Skin of body (tissue), 2 donors: ENCODE measurements around the gene SLC24A4. TPM values are rescaled to one million over a fixed set of nuclear protein-coding genes. Genes with fewer than 3 reads are reported as not detected.
A peak's percentile ranks its signal among the peaks of the same experiment; 100 is the strongest.

Experiments used
- DNase-seq: peaks from one replicate; lab custom pipeline; 2025; lab: John Stamatoyannopoulos, UW
- total RNA-seq: library from RNA; depleted of rRNA; stranded (reverse); fragments of >200 nt; gene quantifications from one replicate; pipeline ENCODE4 v1.2.3, GENCODE V29; 2014

SLC24A4 gene
- total RNA-seq, 1 donor from 2014 or later, result 0.49 TPM

DNA sequence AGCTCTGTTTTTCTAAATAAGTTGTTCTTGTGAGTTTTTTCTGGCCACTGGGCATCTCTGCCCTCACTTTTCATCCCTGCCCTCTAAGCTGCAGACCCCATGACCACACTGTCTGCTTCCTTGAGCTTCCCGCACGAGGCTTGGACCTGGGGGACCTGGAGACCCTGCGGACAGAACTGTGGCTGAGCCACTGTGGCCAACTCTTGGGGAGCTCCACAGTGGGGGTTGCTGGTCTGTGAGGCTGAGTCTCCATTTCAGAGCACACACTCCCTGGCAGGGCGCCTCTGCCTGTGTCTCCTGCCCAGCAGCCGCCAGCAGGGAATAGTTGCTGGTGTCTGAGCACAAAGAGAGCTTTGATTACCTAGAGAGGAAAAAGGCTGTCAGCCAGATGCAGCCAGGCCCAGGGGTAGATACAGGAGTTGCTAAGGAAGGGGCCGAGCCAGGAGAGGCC lies 177.6 kb downstream of the SLC24A4 start:
- no peak for DNase-seq

GRCh38 chr14:92501891-92502351 lies 179.0 kb downstream of the SLC24A4 start:
- no peak for DNase-seq

GRCh38 chr14:92502541-92503286 lies 179.7 kb downstream of the SLC24A4 start:
- no peak for DNase-seq

DNA sequence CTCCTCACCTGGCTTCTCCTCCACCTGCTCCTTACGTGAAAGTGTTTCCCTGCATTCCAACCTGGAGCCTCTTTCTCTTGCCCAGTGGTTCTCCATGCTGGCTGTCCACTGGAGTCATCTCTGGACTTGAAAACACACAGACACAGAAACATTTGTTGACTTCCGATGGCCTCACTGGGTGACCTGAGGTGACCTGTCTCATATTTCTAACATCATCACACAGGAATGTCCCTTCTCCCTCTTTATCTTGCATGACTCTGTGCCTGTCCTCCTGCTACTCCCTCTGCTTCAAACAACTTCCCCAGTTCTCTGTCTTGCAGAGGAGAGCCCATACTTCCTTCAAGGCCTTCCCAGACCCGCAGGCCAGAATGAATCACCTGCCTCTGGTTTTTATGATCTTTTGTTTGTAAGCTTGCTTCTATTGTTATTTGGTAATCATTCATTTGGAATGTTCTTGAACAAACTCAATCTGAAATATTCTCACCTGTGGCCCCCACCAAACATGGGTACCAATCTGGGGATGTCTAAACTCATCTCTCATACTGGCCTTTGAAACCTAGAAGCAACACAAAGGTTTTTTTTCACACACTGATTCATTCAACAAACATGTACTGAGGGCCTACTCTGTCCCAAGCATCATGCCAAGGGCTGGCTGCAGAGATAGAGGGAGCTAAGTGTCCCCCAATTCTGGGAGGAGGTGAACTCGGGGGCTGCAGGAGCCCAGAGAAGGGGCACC lies 181.0 kb downstream of the SLC24A4 start:
- no peak for DNase-seq

- DNase-seq, result no peak
These were observed 182.9 kb downstream of the SLC24A4 start for GRCh38 chr14:92505826-92506225.

DNA sequence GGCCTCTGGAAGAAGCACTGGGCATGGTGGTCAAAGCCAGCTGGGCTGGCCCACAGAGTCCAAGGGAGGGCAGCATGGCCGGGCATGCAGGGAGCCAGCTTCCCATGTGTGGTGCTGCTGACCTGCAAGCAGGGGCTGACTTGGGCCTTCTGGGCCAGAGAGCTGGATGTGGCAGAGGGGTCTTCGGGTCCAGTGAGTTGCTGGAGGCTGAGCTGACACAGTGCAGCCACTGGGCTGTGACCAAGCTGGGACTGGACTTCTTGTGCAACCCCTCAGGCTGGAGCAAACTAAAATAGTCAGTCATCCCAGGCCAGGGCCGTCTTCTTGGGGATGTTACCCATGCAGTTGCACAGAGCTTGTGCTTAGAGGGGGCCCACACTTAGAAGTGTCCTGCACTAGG lies 183.3 kb downstream of the SLC24A4 start:
- DNase-seq, result no peak

DNA sequence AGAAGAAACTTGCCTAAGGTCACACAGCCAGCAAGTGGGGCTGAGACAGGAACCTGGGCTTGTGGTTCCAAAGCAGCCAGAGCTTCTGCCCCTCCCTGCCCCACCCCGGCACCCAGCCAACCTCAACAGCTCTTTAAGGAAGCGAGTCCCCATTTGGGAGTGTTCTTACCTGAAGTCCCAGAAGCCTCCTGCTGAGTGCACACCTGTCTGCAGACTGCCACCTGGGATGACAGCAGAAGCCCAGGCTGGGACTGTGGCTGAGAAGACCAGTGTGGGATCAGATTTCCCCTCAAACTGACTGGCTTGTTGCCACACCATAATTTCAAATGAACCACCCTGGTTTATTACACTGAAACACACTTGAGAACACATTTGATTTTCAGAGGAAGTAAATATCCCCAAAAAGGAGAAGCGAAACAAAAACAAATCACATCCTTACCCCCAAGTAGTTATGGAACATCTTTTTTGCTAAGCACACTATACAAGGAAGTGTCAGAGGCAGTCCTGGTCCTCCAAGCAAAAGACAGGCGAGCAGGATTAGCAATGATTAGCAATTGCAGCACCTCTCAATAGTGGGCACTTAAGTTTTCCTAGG lies 184.3 kb downstream of the SLC24A4 start:
- no peak for DNase-seq

- DNase-seq, result no peak
These were observed 188.0 kb downstream of the SLC24A4 start for GRCh38 chr14:92510972-92511371.

DNA sequence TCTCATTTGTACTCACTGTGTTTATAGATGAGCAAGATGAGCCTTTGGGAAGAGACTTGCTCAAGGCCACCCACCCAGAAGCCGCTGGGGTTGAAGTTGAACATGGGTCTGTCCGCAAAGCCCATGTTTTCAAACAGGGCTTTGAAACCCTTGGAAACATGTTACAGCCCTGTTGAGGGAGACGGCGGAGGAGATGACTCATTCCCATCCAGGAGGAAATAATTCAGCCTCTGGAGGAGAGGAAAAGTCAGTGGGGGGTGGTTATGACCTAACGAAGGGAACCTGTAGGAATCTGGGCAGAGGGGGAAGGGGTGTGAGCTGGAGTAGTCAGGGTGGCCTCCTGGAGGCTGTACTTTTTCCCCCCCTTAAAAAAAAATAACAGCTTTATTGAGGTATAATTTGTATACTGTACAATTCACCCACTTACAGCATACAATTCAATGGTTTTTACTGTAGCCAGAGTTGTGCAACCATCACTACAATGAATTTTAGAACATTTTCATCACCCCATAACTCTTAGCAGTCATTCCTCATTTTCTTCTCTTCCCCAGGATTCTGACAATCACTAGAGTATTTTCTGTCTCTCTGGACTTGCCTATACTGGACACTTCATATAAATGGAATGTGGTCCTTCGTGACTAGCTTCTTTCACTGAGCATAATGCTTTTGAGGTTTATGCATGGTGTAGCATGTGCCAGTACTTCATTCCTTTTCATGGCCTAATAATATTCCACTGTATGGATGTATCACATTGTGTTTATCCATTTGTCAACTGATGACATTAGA lies 188.7 kb downstream of the SLC24A4 start:
- peak; percentile 39 for DNase-seq

DNA sequence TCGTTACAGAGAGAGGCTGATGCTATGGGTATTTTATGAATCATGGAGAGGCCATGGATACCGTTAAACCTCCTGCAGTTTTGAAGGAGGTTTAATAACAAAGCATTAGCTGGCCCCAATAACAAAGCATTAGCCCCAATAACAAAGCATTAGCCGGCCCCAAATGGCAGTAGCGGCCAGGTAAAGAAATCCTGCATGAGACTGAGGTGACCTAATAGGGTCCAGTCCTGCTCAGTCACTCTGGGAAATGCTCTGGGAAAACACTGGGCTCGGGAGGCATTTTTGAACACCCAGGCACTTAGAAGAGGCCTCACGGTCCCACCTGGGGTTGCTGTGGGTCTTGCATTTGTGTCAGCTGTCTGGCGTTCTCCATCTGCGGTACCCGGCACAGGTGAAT lies 189.8 kb downstream of the SLC24A4 start:
- DNase-seq, result no peak

DNA sequence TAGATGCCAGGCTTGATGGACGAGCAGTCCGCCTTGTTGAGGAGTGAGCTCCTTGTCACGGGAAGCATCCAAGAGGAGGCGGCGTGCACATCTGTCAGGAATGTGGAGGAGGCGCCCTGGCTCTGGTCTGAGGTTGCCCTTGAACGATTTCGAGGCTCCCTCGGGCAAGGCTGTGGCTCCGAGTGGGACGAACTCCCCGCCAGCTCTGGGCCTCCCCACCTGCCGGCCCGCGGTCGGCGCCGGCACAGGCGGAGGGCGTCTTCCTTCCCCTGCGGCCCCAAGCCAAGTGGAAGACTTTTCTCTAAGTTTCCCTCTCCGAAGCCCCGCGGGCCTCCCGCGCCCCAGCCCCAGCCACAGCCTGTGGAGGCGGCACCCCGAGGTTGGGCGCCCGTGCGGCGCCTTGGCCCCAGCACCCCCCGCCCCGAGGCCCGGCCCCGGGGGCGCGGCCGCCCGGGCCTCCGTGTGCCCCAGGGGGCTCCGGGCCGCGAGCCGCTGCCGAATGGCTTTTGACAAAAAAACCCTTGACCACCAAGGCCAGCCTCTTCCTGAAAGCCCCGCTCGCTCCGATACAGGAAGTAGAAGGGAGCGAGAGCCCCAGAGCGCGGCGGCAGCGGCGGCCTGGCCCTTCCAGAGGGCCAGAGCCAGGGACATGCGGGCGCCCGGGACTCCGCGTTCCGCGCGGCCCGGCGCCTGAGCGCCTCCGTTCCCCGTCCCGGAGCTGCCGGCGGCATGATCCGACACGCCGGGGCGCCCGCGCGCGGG lies 190.4 kb downstream of the SLC24A4 start, which contains the start of gene RIN3:
RIN3 (plus strand) TSS at position 578 of the 762 bp plus-strand sequence; CDS start at position 730, 152 bp downstream.
- peak; percentile 11 for DNase-seq

DNA sequence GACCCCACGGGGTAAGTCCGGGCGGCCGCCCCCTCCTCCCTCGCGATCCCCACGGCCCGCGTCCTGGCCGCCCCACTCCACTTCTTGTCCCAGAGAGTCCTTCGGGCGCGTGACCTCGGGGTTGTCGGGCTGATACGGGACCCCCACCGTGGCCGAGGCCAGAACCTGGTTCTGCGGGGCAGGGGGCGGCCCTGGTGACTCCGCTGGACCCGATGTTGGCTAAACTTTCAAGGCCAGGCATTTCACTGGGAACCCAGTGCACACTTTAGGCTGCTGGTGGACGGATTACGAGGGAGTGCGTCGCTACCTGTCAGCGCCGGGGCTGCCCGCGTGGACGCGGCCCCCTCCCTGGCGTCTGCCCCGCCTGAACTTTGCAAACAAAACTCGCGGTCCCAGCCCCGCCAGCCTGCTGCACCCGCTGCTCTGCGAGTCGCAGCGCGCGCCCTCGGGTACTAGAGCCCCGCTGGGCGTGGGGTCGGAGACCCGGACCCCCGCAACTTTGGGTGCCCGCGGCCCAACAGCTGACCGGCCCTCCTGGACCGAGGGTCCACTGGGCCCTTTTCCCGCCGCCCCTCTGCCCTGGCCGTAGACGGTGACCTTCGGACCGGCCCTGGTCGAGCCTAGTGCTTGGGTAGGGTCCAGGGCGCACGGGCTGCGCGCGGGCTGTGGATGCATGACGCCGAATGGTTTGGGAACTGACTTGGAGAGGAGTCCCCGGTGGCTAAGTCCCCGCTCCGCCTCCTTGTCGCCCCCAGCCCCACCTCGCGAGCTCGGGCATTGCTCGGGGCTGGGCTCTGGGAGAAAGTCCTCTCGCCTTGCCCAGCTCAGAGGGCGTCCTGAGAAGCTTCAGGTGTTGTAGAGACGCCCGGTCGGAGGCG lies 191.2 kb downstream of the SLC24A4 start:
- DNase-seq, result no peak

DNA sequence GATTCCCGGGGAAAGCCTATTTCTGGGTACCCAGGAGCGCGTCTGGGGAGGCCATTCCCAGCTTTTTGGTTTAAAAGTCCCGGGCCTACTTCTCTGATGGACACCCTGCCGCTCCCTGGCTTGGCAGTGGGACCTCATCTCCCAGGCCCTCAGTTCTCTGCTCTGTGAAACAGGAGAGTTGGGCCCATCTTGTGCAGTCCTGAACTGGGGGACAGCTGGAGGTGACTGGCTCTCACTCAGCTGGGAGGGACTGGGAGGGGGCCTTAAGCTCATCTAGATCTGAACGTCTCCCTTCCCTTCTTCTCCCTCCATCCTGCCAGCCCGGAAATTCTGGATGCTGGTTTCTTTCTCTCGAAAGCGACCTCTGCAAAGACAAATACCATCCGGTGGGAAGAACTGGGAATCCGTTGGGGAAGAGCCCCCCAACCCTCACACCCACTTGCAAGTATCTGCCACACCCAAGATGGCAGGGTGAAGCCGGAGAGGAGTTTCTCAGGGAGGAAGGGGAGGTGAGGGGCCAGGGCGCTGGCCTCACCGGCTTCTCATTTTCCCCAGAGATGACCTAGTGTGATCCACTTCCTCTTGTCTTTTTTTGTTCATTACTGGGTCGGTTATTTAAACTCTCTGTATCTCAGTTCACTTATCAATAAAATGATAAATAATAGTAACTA lies 192.0 kb downstream of the SLC24A4 start:
- DNase-seq, result no peak

DNA sequence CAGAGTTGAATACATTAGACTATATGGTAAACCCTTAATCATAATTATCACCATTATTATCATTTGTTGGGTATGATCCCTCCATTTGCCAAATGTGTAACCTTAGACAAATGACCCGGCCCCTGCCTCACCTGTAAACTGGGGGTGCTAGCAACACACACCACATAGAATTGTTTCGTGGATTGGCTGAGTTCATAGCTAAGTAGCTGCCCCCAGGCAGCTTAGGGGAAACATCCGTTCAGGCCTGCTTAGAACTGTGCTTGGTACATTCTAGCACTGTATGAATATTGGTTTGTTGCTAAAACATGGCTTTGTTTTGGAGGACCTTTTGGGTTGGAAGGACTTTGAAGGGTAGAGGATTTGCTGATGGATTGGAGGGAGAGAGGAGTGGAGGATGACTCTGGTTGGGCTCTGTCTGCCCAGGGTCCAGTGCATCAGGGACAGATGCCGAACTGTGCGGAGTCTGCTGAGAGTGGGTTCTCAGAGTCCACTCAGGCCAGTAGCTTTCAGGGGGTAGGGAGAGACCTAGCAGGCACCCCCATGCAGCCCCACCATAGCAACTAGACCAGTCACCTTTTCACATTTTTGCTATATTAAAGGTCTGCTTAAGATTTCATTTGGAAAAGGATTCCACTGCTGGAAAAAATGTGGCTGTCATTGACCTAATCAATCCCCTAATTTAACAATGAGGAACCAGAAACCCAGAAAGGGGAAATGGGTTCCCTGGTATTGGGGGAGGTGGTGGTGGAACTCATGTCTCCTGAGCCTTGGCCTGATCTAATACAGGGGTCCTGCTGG lies 192.8 kb downstream of the SLC24A4 start:
- DNase-seq, result no peak

GRCh38 chr14:92516344-92516965 lies 193.5 kb downstream of the SLC24A4 start:
- no peak for DNase-seq

DNA sequence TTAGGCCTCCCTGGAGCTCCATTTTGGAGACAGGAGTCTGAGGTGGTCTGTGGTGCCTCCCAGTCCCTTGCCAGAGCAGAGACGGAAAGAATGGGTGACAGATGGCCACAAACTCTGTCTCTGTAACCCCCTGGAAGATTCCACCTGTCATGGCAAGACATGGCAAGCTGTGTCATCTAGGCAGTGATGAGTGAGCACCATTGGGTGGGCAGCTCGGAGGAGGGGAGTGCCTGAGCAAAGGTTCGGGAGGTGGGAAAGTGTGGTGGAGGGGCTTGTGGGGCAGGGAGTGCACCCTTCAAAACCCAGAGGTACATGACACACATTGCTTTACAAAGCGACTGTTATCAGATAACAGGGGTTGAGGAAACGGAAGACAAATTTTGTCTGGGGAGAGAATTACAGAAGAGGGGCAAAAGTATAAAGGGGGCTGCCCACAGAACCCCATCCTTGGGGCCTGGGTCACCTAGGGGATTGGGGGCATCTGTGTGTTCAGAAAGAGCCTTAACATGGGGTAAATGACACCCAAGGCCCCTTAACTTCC lies 194.1 kb downstream of the SLC24A4 start:
- no peak for DNase-seq

GRCh38 chr14:92517761-92518160 lies 194.8 kb downstream of the SLC24A4 start:
- no peak for DNase-seq
